ENCODE results near the gene AP4M1.

AP4M1 gene

DNA sequence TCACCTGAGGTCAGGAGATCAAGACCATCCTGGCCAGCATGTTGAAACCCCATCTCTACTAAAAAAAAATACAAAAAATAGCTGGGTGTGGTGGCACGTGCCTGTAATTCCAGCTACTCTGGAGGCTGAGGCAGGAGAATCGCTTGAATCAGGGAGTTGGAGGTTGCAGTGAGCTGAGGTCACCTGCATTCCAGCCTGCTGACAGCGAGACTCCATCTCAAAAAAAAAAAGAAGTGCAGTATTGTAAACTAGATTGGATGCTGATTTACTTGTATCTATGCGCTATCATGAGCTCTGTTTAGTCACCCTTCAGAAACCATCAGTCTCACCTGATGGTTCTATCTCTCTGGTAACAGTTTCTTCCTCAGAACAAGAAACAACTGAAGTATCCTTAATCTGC, 38.1 kb upstream of the AP4M1 start:
- Histone ChIP-seq H3K4me3 (ENCODE audit: low read depth, low read length) (no peak overlapping the region), H3K27me3 (no peaks in the 10 kb centered on the region), H3K4me1 (peaks cover 5% of the 10 kb centered on the region), H3K36me3 (peaks cover 41% of the 10 kb centered on the region), H3K9me3 (no peaks in the 10 kb centered on the region)
- TF ChIP-seq, protein P1, sequence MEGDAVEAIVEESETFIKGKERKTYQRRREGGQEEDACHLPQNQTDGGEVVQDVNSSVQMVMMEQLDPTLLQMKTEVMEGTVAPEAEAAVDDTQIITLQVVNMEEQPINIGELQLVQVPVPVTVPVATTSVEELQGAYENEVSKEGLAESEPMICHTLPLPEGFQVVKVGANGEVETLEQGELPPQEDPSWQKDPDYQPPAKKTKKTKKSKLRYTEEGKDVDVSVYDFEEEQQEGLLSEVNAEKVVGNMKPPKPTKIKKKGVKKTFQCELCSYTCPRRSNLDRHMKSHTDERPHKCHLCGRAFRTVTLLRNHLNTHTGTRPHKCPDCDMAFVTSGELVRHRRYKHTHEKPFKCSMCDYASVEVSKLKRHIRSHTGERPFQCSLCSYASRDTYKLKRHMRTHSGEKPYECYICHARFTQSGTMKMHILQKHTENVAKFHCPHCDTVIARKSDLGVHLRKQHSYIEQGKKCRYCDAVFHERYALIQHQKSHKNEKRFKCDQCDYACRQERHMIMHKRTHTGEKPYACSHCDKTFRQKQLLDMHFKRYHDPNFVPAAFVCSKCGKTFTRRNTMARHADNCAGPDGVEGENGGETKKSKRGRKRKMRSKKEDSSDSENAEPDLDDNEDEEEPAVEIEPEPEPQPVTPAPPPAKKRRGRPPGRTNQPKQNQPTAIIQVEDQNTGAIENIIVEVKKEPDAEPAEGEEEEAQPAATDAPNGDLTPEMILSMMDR (IDR thresholded peaks at IDR 0.05; ENCODE audit: low read depth, low read length), result no peak
- DNase-seq, result no peak

DNA sequence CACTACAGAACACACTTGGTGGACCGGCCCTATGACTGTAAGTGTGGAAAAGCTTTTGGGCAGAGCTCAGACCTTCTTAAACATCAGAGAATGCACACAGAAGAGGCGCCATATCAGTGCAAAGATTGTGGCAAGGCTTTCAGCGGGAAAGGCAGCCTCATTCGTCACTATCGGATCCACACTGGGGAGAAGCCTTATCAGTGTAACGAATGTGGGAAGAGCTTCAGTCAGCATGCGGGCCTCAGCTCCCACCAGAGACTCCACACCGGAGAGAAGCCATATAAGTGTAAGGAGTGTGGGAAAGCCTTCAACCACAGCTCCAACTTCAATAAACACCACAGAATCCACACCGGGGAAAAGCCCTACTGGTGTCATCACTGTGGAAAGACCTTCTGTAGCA, 37.3 kb upstream of the AP4M1 start:
- peaks cover 5% of the 10 kb centered on the region for H3K4me1 ChIP-seq
- H3K9me3 ChIP-seq, result no peaks in the 10 kb centered on the region
- H3K27me3 ChIP-seq, result no peaks in the 10 kb centered on the region
- no peak for DNase-seq
- TF ChIP-seq, protein P1 (IDR thresholded peaks at IDR 0.05; ENCODE audit: low read depth, low read length), result no peak
- no peak overlapping the region for H3K4me3 ChIP-seq (ENCODE audit: low read depth, low read length)
- H3K36me3 ChIP-seq, result peaks cover 41% of the 10 kb centered on the region

DNA sequence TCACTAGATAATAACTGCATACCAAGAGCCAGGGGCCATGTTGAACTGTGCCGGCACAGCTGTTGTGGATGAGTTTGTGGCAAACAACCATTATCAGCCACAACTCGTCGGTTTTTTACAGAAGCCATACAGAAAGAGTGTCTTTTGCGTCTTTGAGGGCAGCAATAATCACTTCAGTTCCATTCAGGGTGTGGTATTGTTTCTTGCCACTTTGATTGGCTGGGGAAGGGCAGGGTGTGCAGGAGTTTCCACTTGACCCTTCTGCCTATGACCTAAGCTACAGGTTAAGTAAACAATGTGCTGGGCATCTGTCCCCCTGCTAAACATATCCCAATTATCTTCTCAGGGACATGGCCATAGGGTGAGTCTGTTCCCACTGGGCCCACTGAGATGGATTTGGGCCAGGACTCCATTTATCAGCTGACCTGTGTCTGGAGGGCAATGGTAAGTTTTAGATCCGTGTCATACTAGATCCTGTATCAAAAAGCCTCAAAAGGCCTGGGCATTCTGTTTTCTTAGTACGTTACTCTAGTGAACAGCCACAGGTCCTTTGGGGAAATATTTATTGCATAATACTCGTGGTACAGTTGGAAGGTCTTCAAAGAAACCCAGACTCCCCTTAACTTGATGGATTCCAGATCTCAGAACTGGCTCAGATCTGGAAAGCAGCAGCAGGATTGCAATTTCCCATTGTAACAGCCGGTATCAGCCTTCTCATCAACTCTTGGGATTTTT, 35.8 kb upstream of the AP4M1 start:
- Histone ChIP-seq H3K36me3 (peaks cover 48% of the 10 kb centered on the region), H3K4me3 (ENCODE audit: low read depth, low read length) (no peak overlapping the region), H3K9me3 (no peaks in the 10 kb centered on the region; the same call in 1 of the 2 replicates), H3K27me3 (no peaks in the 10 kb centered on the region), H3K4me1 (peaks cover 5% of the 10 kb centered on the region)
- peak; percentile 41 for DNase-seq
- TF ChIP-seq, protein P1 (IDR thresholded peaks at IDR 0.05; ENCODE audit: low read depth, low read length), result no peak

DNA sequence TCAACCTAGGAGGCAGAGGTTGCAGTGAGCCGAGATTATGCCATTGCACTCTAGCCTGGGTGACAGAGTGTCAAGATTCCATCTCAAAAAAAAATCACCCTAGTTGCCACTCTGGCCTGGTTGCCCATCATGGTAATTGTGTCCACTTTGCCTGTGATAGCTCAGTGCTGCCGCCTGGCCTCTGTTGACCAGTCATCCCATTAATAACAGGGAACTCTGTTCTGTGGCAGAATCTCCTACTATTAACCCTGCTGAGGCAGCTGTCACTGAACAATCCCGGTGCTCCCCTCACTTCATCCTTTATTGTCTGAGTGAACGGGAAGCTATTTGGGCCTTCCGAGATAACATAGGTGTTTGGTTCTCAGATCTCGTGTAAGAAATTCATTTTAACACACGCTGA, 34.5 kb upstream of the AP4M1 start:
- no peaks in the 10 kb centered on the region for H3K27me3 ChIP-seq
- peaks cover 11% of the 10 kb centered on the region for H3K9me3 ChIP-seq
- peaks cover 53% of the 10 kb centered on the region for H3K36me3 ChIP-seq
- no peak overlapping the region for H3K4me3 ChIP-seq (ENCODE audit: low read depth, low read length)
- TF ChIP-seq, protein P1 (IDR thresholded peaks at IDR 0.05; ENCODE audit: low read depth, low read length), result no peak
- DNase-seq, result no peak
- H3K4me1 ChIP-seq, result peaks cover 5% of the 10 kb centered on the region

DNA sequence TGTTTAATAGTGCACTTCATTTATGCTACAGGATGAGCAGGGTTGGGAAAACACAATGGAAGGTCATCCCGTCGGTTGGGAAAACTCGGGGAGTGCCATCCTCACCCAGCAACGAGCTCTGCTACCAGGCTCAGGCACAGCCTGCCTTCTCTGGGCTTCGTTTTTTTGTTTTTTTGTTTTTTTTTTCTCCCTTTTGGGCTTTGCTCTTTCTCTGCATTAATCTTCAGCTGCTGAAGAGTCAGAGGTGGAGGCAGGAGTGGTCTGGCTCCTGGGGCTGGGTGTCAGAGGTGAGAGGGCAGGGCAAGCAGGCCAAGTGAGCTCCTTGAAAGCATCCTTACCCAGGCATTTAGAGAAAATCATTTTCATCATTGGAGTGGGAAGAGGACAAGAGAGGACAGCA, 31.5 kb upstream of the AP4M1 start:
- peaks cover 18% of the 10 kb centered on the region for H3K9me3 ChIP-seq
- DNase-seq, result no peak
- peaks cover 72% of the 10 kb centered on the region for H3K36me3 ChIP-seq
- TF ChIP-seq, protein P1 (IDR thresholded peaks at IDR 0.05; ENCODE audit: low read depth, low read length), result no peak
- H3K4me1 ChIP-seq, result peaks cover 5% of the 10 kb centered on the region
- no peaks in the 10 kb centered on the region for H3K27me3 ChIP-seq
- no peak overlapping the region for H3K4me3 ChIP-seq (ENCODE audit: low read depth, low read length)

DNA sequence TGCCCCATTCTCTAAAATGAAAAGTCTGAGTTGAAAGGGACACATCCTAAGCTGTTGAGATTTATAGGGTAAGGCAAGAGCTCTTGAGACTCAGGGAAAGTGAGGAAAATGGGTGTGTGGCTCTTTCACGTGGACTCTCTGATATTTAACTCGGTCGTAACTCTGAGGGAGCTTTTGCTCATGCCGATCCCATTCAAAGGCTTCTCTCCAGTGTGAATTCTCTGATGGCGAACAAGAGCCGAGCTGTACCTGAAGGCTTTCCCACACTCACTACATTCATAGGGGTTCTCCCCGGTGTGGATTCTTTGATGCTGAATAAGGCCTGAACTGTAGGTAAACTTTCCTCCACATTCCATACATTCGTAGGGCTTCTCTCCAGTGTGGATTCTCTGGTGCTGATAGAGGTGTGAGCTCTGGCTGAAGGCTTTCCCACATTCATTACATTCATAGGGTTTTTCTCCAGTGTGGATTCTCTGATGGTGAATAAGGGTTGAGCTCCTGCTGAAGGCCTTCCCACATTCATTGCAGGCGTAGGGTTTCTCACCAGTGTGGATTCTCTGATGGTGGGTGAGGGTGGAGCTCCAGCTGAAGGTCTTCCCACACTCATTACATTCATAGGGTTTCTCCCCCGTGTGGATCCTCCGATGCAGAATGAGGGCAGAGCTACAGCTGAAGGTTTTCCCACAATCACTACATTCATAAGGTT, 30.3 kb upstream of the AP4M1 start:
- Histone ChIP-seq H3K36me3 (peaks cover 83% of the 10 kb centered on the region), H3K9me3 (peaks cover 18% of the 10 kb centered on the region), H3K4me1 (no peaks in the 10 kb centered on the region), H3K27me3 (no peaks in the 10 kb centered on the region), H3K4me3 (ENCODE audit: low read depth, low read length) (no peak overlapping the region)
- TF ChIP-seq, protein P1 (IDR thresholded peaks at IDR 0.05; ENCODE audit: low read depth, low read length), result no peak
- no peak for DNase-seq

Measured in BE2C (cell line).